HEK293T (cell line): Measurements from ENCODE around the gene XRCC5.

Experiments used
- CTCF ChIA-PET: fragments of 350-600 bp; formaldehyde crosslinking; extraction: SDS; loops from one replicate; lab custom pipeline; 2021; ENCODE audit warnings: antibody characterized with exemption, inconsistent platforms; lab: Yijun Ruan, JAX
- POLR2A ChIA-PET: fragments of 350-600 bp; formaldehyde crosslinking; extraction: SDS; loops from one replicate; lab custom pipeline; 2020; ENCODE audit warnings: antibody characterized with exemption, inconsistent platforms; lab: Yijun Ruan, JAX
- DNase-seq: peaks from one replicate; pipeline ENCODE4 v3.0.0; 2012; ENCODE audit warnings: mixed read lengths; ENCODE audit errors: extremely low spot score
- ARNT ChIP-seq: fragments of 450-650 bp; IDR thresholded peaks from 2 replicates; pipeline ENCODE4 v1.6.1; 2017; ENCODE audit warnings: mild to moderate bottlenecking
- BHLHE40 ChIP-seq: fragments of 450-650 bp; IDR thresholded peaks from 2 replicates; pipeline ENCODE4 v1.6.1; 2016; ENCODE audit warnings: mild to moderate bottlenecking, moderate library complexity, borderline replicate concordance
- CTBP1 ChIP-seq: fragments of 450-650 bp; IDR thresholded peaks from 2 replicates; pipeline ENCODE4 v1.6.1; 2016; ENCODE audit warnings: borderline replicate concordance
- ELF4 ChIP-seq: fragments of 450-650 bp; IDR thresholded peaks from 2 replicates; pipeline ENCODE4 v1.6.1; 2017; ENCODE audit warnings: antibody characterized with exemption
- FOXA1 ChIP-seq: fragments of 450-650 bp; IDR thresholded peaks from 2 replicates; pipeline ENCODE4 v1.6.1; 2016; ENCODE audit warnings: mild to moderate bottlenecking
- FOXK2 ChIP-seq: fragments of 450-650 bp; IDR thresholded peaks from 2 replicates; pipeline ENCODE4 v1.6.1; 2016; ENCODE audit warnings: mild to moderate bottlenecking
- FOXM1 ChIP-seq: fragments of 450-650 bp; IDR thresholded peaks from 2 replicates; pipeline ENCODE4 v1.6.1; 2017; ENCODE audit warnings: mild to moderate bottlenecking, borderline replicate concordance
- HDGF ChIP-seq: fragments of 450-650 bp; IDR thresholded peaks from 2 replicates; pipeline ENCODE4 v1.6.1; 2017; ENCODE audit warnings: antibody characterized with exemption, borderline replicate concordance
- L3MBTL2 ChIP-seq: fragments of 450-650 bp; conservative IDR thresholded peaks from 2 replicates; pipeline ENCODE4 v1.6.1; 2016; ENCODE audit warnings: mild to moderate bottlenecking
- LEF1 ChIP-seq: fragments of 450-650 bp; IDR thresholded peaks from 2 replicates; pipeline ENCODE4 v1.6.1; 2017; ENCODE audit warnings: mild to moderate bottlenecking, borderline replicate concordance
- NFRKB ChIP-seq: fragments of 450-650 bp; IDR thresholded peaks from 2 replicates; pipeline ENCODE4 v1.6.1; 2016; ENCODE audit warnings: mild to moderate bottlenecking, moderate library complexity
- SP1 ChIP-seq: fragments of 450-650 bp; IDR thresholded peaks from 2 replicates; pipeline ENCODE4 v1.6.1; 2017
- SUZ12 ChIP-seq: fragments of 450-650 bp; IDR thresholded peaks from 2 replicates; pipeline ENCODE4 v1.6.1; 2016; ENCODE audit warnings: mild to moderate bottlenecking
- TARDBP ChIP-seq: fragments of 450-650 bp; IDR thresholded peaks from 2 replicates; pipeline ENCODE4 v1.6.1; 2016
- ZNF384 ChIP-seq: fragments of 450-650 bp; IDR thresholded peaks from 2 replicates; pipeline ENCODE4 v1.6.1; 2016
- TF ChIP-seq, protein P1 (sequence below): fragments of 450-650 bp; IDR thresholded peaks from 2 replicates; pipeline ENCODE4 v1.6.1; 2016

Gene XRCC5

DNA sequence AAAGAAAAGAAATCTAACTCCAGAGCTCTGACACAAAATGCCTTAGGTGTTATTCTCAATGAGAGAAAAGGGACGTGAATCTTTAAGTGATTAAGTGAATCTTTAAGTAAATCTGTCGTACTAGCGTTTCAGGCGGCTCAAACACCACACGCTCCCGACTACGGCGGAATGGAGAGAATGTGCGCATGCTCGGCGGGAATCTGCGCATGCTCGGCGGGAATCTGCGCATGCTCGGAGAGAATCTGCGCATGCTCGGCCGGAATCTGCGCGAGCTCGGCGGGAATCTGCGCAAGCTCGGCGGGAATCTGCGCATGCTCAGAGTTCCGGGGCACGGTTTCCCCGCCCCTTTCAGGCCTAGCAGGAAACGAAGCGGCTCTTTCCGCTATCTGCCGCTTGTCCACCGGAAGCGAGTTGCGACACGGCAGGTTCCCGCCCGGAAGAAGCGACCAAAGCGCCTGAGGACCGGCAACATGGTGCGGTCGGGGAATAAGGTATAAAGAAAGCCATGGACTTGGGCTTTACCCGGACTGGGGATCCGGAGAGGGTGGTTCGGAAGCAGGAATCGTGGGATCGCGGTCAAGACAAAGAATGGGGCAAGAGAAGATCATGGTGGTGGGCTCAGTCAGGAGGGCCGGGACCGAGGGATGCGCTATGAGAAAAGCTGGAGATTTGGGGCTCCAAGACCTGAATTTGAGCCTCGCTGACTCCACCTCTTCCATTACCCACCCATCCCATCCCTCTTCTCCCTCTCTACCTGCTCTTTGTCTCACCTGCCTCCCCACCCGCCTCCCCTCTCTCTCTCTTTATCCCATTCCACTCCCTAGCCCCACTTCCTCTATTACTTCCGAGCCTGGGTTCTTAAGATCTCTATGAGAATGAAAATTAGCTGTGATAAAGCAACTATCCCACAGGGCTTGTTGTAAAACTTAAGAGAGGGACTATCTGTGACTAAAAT, at the start of gene XRCC5:
Gene XRCC5, plus strand, starts transcription at position 382 of the 955 bp plus-strand sequence. Its CDS starts 89 bp downstream, at position 471.
- DNase-seq: peak; percentile 95
- ChIA-PET CTCF (interaction anchor here (0.6 to 0.7 kb wide), 2 partner anchors 15 to 31 kb away, joined by 3 to 4 read pairs; no protein-coding TSS in a partner anchor), POLR2A (interaction anchor here (0.6 to 3.2 kb wide), 9 partner anchors 15 to 389 kb away, joined by 3 to 19 read pairs (median 5); partner anchors contain the start of genes PECR, RPL37A and TMEM169)
- TF ChIP-seq, protein P1, sequence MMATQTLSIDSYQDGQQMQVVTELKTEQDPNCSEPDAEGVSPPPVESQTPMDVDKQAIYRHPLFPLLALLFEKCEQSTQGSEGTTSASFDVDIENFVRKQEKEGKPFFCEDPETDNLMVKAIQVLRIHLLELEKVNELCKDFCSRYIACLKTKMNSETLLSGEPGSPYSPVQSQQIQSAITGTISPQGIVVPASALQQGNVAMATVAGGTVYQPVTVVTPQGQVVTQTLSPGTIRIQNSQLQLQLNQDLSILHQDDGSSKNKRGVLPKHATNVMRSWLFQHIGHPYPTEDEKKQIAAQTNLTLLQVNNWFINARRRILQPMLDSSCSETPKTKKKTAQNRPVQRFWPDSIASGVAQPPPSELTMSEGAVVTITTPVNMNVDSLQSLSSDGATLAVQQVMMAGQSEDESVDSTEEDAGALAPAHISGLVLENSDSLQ: no peak
- TF ChIP-seq ELF4 (peak; percentile 42), L3MBTL2 (peak; percentile 95)

DNA sequence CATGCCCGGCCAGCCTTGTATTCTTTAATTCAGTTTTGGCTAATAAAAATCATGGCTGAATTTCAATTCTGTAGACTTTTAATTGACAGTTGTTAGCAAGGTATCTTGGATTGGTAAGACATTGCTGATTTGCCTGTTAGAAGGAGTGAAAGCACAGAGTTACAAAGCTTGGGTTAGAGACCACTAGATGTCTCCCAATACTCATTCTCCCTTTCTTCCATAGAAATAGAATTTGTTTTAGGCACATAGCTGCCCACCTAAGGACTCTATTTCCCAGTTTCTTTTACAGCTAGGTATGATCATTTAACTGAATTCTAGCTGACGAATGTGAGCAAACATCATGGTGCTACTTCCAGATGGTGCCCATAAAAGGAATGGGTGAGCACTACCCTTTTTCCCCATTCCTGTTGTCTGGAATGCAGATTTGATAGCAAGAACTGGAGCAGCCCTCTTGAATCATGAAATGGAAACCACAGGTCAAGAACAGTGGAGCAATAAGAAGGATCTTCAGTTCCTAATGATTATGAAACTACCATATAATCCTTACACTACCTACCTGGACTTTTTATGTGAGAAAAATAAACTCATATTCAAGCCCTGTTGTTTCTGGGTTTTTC, 45.0 kb upstream of the XRCC5 start:
- DNase-seq: no peak
- POLR2A ChIA-PET: no interaction called here
- TF ChIP-seq, protein P1: no peak
- no peak for TF ChIP-seq ARNT
- TF ChIP-seq SP1: no peak
- TF ChIP-seq SUZ12: no peak
- TF ChIP-seq FOXA1: no peak
- TF ChIP-seq FOXK2: no peak
- TF ChIP-seq ZNF384: no peak
- no peak for TF ChIP-seq L3MBTL2
- TF ChIP-seq CTBP1: no peak
- no peak for TF ChIP-seq FOXM1
- no peak for TF ChIP-seq NFRKB
- no peak for TF ChIP-seq BHLHE40
- CTCF ChIA-PET: no interaction called here

DNA sequence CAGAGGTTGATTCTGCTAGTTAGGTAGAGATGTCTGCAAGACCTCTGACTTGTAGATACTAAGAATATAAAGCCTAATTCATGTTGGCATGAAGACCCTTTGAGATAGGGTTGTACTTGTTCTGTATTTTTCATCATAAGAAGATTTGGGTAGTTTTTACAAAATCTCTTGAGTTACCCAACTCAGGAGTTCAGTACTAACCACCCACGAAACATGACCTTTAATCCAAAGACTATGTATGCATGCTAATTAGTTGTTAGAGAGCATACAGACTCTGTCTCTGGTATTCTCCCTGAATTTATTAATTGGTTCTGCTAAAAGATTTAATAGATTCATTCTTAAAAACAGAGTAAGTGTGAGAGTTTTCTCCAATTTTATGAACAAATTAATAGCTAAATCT, 44.5 kb upstream of the XRCC5 start:
- ChIA-PET CTCF (no interaction called here), POLR2A (no interaction called here)
- TF ChIP-seq ELF4 (no peak), L3MBTL2 (no peak), NFRKB (no peak), LEF1 (no peak), FOXM1 (no peak)
- no peak for DNase-seq

DNA sequence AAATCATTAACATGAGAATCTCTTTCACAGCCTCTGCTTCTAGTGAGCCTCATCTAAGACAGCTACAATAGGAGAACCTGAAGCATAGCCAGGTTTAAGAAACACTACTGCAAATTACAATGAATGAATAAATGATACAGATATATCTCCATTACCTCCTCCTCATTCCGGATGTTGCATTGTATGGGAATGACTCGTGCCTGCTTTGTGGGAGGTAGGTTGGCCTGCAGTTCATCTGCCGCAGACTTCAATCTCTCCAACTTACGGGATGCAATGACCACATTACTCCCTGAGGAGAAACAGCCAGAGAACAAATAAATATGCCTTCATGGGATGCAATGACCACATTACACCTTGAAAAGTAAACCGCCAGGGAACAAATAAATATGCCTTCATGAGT, 42.9 kb upstream of the XRCC5 start:
- ChIA-PET CTCF (no interaction called here), POLR2A (no interaction called here)
- TF ChIP-seq SUZ12 (no peak), FOXA1 (no peak), FOXM1 (no peak), BHLHE40 (no peak), NFRKB (no peak), TARDBP (no peak), HDGF (no peak), FOXK2 (no peak), ARNT (no peak), SP1 (no peak), CTBP1 (no peak), LEF1 (no peak), ZNF384 (no peak), ELF4 (no peak), L3MBTL2 (no peak)
- TF ChIP-seq, protein P1: no peak
- DNase-seq: no peak

DNA sequence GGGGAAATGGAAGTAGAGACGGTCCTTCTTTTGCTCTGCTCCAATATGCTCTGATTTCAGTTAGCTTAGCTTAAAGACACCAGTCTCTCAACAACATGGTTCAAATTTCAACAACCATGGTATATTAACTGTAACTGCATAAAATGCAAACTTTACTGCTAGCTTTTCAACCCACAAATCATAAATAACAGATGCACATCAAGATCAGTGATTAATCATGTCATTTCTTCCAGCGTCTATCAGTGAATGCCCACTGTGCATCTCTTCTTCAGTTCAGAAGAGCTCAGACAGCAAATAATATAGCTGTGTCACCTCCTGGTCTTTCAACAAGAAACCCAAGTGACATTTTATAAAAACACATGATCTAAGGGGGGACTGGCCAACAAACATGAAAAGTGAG, 40.1 kb upstream of the XRCC5 start:
- no peak for DNase-seq
- TF ChIP-seq FOXA1 (no peak), CTBP1 (no peak), LEF1 (no peak), TARDBP (no peak), SP1 (no peak), ARNT (no peak), HDGF (no peak), FOXM1 (no peak)
- TF ChIP-seq, protein P1: no peak
- ChIA-PET POLR2A (no interaction called here), CTCF (interaction anchor here (1.4 kb wide), 1 partner anchor 41 kb away, joined by 4 read pairs; no protein-coding TSS in a partner anchor)
